ENCODE data around the gene NECAB3.

NECAB3 gene

DNA sequence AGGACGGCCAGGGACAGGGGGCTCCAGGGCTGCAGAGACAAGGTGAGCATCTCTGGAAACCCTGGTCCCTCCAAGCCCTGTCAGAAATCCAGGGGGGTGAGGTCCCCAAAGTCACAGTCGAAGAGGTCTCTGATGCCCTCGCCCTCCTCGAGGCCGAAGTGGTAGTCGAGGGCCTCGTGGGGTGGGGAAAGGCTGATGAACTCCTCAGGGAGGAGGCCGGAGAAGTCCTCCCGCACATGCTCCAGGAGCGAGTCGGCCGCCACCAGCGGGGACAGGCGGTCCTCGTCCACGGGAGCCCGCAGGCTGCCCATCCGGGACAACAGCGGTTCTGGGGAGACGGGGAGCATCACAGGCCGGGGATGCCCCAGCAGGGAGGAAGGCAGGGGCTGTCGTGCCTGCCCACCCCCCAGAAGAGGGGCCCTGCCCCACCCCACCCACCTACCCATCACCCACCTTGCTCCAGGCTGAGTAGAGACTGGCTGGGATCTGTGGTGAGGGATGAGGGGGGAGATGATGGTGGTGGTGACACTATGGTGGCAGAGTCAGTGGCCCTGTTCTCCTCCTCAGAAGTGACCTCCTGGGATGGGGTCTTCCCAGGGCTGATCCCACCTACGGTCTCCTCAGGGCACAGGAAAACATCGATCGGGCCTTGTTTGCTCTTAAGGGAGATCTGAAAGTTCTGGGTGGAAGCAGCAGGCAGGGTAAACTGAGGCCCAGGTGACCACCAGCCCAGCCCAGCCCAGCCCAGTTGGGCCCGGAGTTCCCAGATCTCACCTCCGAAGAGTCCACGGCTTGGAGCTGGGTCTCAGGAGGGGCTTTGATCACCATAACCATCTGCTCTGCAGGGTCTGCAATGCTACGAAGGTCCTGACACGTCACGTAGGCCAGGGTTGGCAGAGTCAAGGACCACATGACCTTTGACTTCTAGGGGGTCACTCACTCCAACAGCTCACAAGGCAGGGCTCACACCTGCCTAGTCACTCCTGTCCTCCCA is 2.7 kb upstream of the NECAB3 start:
- DNase-seq = no peak

DNA sequence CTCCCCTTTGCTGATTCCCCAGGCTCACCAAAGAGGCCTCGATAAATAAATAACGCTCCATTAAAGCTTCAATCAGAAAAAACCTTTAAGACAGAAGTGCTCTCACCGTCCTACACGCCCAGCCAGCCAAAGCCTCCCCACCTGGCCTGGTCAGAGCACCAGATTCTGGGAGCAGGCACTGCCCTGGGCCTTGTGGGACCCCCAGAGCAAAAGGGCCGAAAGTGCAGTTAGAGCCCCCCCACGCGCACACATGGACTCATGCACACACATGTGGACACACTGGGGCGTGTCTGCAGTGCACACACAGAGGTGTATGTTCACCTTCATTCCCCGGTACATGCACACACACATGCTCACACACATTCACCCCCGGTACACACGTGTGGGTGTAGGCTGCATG is 1.9 kb upstream of the NECAB3 start:
- no peak for DNase-seq

DNA sequence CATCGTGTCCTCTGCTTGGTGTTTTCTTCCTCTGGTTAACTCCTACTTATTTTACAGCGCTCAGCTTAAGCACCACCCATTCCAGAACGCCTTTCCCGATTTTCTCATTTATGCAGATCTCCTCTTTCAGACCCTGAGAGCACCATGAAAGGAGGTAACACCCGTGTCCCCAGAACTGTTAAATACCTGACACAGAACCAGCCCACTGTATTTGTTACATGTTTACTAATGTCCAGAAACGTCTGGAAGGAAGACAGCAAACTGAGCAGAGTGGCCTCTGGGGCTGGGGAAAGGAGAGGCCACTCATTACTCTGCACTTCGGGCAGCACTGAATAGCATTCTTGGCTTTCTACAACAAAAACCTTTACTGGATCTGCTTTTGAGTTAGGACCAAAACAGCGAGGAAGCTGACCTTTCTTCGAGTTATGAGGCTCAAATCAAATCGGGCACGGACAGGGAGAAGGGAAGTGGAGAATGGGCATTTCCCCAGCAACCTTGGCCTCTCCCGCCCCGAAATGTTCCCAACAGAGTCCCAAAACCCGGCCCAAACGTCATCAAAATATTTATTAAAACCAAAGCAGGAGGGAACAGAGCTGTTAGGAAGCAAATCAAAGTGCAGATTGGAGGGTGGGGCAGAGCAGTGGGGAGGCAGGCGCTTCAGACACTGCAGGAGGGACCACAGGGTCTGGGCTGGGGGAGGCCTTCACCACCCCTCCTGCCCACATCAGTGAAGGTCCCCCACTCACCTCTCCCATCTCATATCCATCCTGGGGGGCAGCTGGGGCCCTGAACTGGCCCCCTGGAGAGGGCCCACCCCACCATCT is 1.1 kb upstream of the NECAB3 start:
- DNase-seq = no peak

DNA sequence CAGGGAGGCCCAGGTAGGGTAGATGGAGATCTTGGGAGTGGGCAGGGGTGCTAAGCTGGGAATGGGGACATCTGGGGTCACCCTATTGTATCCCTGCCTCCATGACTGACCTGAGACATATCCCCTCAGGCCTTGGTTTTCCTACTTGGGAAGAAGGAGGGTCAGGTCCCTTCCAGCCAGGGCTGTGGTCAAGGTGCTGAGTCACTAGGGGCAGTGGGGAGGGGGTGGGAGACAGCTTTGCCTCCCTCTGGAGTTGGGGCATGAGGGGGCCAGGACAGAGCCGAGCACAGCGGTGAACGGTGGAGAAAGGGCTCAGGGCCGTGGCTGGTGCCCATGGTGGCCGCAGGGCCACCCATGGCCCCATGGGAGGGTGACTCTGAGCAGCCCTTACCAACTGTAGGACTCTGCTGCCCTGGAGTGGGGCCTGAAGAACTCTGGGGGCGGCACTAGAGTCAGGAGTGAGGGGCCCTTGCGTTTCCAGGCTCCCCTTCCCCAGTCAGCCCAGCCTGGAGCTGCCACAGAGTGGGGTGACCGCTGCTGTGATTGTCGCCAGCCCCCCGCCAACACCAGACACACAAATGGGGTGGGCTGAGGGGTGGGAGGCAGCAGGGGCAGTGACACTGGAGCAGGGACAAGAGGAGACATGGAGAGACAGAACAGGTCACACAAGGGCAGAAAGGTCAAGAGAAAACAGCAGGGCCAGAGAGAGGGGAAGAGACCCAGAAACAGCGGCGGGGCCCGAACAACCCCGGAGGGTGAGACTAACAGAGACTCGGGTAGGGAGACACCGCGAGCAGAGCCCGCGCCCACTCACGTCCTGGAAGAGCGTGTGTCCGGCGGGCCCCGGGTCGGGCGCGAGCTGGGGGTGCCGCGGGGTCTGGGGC is 576 bp downstream of the NECAB3 start:
- peak in 1 of 2 donors; percentile 33 for DNase-seq

DNA sequence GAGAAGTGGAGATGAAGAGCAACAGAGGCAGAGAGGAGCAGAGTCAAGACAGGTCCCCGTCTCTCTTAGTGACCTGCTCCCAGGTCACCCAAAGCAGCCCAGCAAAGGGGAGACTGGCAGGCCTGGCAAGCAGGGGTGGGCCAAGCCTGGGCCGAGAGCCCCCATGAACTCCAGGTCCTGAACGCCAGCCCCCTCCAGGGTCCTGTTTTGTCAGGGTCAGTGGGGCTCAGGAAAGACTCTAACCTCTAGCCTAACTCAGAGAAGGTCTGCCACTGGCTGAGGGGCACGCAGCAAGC is 1.2 kb downstream of the NECAB3 start:
- DNase-seq = no peak

DNA sequence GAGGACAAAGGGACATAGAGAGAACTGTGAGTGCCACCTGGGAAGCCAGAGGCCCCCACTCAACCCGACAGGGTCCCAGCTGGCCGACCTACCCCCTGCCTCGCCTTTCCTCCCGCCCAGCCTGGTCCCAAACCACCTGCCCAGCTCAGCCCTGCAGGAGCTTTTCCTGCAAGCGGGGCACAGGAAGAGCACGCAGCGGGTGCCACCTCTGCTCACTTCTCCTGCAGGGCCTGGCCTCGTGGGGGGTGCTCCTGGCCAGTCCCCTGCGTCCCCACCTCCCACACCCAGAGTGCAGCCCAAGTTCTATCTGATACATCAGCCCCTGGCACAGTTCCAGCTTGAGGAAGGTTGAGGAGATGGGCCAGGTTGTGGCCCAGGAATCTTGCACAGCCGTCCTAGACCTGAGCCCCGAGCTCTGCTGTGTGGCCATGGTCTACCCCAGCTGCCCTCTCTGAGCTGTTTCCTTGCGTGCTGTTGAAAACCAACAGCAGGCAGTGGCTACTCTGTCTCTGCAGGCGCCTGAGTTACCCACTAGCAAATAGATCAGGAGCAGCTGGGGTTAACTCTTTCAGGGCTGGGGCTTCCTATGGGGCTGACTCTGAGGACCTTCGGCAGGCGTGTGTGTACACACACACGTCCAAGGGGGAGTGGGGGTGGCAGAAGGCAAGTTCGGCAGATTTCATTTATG is 1.7 kb downstream of the NECAB3 start:
- no peak for DNase-seq

DNA sequence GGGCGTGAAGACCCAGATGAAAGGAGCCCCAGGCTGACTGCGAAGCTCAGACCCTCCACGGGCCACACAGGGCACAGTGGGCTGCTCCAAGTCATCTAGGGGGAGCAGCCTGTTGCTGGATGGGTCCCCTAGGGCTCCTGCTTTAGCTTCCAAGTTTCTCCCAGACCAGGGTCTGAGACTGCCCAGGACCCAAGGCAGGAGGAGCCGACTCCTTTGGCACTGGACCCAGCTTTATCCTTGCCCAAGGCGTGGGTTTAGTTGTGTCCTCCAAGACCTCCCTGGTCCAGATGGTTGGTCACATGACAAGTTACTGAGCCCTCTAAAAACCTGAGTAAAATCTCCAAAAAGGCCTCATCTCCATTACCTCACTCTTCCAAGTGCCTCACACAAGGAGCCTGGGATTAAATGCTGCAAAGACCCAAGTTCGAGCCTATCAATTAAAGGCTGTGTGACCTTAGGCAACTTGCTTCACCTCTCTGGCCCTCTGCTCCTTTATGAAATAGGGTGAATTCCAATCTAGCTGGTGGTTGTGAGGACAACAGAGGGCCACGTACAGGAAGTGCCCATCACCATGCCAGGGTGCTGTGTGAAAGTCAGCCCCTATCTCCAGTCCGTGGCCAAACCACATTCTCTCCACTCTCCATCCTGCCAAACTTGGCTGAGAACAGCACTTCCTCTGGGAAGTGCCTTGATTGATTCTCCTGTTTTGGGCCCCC is 2.5 kb downstream of the NECAB3 start:
- DNase-seq = no peak

DNA sequence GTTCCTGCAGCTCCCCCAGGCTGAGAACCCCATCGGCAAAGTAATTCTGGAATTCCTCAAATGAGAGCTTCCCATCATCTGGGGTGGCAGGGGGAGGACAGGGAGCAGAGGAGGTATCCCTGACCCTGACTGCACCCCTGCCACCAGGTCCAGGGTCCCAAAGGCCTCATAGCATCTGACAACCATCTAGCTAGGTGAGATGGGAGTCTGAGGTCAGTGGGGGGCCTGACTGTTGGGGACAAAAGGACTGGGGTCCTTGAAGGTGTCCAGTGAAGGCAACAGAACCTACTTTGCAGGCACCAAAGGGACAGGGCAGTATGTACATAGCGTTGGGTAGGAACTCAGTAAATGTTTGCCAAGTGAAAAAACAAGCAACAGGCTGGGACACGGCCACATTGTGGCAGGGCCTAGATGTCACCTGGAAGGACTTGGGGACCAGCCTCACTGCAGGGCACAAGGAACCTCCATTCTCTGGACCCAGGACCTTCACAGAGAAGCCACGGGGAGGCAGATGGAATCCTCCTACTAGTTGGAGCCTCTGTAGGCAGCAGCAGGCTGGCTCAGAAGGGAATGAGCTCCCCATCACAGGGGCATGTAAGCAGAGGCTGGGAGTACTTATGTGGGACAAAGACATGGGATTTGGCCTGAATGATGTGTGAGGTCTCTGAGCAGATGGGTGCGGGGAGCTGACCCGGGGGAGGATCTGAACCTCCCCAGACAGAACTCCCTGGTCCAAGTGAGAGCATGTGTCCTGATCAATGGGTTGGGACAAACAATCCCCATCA is 3.3 kb downstream of the NECAB3 start:
- DNase-seq = no peak

DNA sequence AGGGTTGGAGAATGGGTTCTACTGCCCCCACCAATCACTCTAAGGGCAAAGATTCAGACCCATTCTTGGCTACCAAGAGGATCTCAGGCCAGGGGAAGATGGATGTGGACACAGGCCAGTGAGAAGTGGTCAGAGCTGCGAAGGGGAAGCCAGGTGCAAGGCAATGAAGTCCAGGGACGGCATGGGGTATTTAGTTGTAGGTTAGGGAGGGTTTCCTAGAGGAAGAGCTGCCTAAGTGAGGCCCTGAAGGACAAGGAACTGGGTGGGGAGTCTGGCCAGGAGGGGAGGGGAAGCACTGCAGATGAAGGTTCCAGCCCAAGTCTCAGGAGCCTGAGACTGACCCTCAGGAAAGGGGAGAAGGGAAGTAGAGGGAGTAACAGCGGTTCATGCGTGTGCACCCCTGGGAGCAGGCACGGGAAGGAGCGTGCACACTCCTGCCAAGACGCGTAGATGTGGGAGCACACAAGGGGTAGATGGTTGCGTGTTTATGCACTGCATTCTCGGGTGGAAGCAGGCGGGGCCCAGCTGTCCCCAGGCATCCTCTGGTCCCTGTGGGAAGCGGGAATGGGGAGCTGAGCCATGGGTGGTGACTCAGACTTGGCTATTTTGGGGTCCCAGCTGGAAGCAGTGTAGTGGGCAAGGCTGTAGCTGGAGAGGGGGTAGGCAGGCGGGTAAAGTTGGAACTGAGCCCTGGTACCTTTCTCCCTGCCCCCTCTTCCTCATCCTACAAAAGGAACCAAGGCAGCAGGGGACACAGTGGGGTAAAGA is 4.2 kb downstream of the NECAB3 start:
- DNase-seq = no peak

DNA sequence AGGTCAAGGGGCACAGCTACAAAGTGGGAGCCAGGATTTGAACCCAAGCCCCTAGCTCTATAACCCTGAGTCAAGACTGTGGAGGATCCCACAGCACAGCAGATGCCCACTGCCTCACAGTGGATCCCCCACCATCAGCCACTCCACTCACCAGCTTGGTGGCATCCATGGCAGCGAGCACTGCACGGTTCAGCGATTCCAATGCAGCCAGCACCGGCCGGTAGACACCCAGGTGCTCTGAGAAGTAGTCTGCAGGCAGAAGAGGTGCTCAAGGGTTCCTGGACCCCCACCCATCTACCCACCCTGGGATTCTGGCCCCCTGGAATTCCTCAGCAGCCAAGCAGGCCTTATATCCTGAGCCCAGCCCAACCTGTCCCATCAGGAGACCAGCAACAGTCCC is 5.0 kb downstream of the NECAB3 start:
- DNase-seq = no peak

DNA sequence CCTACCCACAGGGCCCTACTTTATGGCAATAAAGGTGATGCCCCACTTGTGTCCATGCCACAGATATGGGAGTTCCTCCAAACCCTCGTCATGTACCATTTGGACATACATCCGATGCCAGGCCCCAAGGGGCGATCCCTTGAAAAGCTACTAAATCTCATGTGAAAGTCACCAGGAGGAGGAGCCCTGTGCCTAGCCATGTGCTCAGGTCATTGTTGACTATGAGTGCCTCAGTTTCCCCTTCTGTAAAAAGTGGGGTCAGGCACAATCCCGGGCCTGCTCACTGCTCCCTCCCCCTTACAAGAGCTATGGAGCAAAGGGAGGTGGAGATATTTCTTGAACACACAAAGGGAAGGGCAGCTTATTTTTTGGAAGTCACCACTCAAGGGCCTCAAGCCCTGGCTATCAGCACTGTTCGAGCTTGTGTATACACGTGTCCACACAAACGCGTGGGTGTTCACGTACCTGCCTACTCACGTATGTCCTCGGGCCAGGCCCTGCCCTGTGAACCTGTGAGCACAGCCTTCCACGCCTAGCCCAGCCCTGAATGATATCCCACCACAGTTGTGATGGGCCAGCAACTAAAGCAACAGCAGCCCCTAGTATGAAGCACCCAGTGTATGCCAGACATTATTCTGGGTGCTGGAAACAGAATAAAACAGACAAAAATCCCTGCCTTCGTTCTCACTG is 5.6 kb downstream of the NECAB3 start:
- no peak for DNase-seq

DNA sequence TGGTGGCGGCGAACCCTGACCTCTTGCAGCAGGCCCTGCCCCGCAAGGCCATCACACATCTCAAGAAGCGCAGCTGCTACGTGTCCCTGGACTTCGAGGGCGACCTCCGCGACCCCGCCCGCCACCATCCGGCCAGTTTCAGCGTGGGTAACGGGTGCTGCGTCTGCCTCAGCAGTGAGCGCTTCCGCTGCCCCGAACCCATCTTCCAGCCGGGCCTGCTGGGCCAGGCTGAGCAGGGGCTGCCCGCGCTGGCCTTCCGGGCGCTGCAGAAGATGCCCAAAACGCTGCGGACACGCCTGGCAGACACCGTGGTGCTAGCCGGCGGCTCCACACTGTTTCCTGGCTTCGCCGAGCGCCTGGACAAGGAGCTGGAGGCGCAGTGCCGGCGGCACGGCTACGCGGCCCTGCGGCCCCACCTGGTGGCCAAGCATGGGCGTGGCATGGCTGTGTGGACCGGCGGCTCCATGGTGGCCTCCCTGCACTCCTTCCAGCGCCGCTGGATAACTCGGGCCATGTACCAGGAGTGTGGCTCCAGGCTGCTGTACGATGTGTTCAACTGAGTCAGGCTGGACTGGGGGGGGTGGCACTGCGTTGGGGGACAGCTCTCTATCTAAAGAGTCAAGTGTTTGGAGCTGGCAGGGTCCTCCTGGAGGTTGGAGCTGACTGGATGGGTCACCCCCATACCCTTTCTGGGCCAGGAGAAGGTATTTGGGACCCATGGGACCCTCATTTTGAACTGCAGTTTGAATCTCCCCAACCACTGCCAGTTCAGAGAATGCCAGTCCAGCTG is 6.4 kb downstream of the NECAB3 start:
- peak; percentile 62 to 72 for DNase-seq

DNA sequence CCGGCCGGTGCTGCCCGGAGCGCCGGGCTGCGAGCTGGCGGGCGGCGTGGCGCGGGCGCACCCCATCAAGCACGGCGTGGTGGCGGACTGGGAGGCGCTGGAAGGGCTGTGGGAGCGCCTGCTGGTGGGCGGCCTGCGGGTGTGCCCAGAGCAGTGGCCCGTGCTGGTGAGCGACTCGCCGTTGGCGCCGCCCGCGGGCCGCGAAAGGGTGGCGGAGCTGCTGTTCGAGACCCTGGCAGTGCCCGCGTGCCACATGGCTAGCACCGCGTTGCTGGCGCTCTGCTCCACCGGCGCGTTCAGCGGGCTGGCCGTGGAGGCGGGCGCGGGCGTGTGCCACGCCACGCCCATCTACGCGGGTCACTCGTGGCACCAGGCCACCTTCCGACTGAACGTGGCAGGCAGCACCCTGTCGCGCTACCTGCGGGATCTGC is 7.0 kb downstream of the NECAB3 start:
- DNase-seq = no peak

DNA sequence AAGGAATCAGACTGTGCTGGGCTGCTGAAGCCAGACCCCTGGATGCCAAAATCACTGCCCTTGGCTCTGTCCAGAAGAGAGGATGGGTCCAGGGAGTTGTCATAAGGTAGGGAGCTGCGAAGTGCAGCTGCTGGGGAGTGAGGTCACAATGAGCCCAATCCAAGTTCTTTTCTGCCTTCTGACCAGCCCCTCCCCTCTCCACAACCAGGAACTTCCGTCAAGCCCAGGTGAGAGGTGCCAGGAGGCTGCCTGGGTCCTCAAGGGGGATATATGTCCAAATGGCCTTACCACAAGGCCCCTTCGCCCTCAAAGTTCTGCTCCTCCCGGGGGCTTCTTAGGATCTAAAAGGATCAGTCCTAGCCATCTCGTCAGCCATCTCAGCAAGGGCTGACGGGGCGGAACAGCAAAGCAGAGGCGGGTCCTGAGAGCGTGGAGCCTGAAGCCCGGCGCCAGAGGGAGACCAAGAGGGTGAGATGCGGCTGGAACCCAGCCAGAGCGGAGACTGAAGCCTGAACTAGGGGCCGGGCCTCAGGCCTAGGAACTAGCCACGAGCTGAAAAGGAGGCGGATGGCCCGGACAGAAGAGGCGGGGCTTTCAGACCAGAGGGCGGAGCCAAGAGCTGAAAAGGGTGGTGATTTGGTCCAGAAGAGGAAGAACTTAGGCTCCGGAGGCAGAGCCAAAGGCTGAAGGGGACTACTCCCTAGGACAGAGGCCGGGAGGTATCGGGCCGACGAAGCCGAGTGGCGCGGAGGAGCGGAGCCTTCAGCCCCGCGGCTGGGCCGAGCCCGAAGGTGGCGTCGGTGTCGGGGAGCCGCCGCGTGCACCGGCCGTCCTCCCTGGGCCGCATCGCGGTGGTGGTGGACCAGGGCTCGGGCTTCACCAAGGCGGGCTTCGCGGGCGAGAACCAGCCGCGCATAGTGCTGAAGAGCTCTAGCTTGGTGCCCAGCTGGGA is 7.7 kb downstream of the NECAB3 start, which contains the start of gene ACTL10:
Gene ACTL10, plus strand, starts transcription at position 651 of the 952 bp plus-strand sequence. CDS start 555 bp downstream, outside the sequence.
- DNase-seq = peak; percentile 98

DNA sequence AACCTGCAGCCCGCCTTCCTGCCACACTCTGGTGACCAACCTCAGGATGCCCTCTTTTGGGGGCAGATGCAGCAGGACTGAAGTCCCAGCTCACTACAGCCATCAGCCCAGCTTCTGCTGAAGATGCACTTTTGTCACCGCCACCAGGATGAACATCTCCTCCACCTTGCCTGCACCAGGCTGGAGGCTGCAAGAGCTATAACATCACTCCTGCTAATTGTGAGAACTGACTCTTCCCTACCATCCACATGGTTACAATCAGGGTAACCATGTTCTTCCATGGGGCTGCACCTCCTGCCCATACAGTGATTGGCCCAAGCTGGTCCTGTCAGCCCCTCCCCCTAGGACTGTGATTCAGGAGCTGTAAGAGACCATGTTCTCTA is 9.5 kb downstream of the NECAB3 start:
- no peak for DNase-seq

DNA sequence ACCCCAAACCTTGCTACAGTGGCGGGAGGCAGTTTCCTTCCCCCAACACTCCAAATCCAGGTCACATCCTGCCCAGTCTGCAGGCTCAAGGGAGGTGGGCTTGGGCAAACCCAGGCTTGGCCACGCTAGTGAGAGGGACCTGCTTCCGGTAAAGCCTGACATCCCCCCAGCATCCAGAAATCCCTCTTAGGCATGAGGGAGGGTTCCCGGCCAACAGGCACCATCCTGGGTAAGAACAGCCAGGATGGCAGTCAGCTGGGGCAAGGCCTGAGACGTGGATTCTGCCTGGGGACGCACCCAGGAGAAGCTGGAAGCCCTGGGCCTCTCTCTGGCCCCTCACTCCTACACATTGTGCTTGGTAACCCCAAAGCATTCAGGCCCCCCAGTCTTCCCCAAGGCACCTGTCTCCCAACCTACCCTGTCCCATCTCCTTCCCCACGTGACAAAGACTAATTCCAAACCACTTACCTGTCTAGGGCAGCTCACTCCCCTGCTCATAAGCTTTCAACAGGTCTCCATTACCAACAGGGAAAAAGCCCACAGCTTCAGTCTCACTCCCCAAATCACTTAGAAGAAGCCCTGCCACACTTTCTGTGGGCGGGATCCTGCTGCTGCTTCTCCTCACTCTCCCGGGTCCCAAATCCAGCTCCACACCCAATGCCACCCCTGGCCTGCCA is 10.0 kb downstream of the NECAB3 start:
- DNase-seq = no peak
